AG09319 (cell line): ENCODE results near the gene ATXN7L2.

Experiments used
- DNase-seq: peaks from one replicate; pipeline ENCODE4 v3.0.0-alpha.2; 2010; ENCODE audit warnings: low read depth; ENCODE audit errors: extremely low read depth
- CTCF ChIP-seq: IDR thresholded peaks from 2 replicates; pipeline ENCODE4 v1.5.1; 2011; ENCODE audit warnings: low read depth, mild to moderate bottlenecking, inconsistent platforms, low read length, moderate library complexity

Gene ATXN7L2

GRCh38 chr1:109529881-109530456 lies 46.3 kb downstream of the ATXN7L2 start:
- DNase-seq, result no peak
- no peak for TF ChIP-seq CTCF

- TF ChIP-seq CTCF, result no peak
- DNase-seq, result no peak
These were observed 46.9 kb downstream of the ATXN7L2 start for GRCh38 chr1:109530457-109531087.

- DNase-seq, result no peak
- no peak for TF ChIP-seq CTCF
These were observed 47.7 kb downstream of the ATXN7L2 start for GRCh38 chr1:109531380-109531779.

- no peak for DNase-seq
- TF ChIP-seq CTCF, result no peak
These were observed 48.2 kb downstream of the ATXN7L2 start for GRCh38 chr1:109531826-109532364.

GRCh38 chr1:109532365-109533136 lies 48.8 kb downstream of the ATXN7L2 start:
- peak; percentile 56 for DNase-seq
- TF ChIP-seq CTCF, result peak; percentile 93

GRCh38 chr1:109534307-109534858 lies 50.7 kb downstream of the ATXN7L2 start:
- DNase-seq, result no peak
- TF ChIP-seq CTCF, result no peak
